ENCODE data around the gene ARHGEF19. TPM values are rescaled to one million over a fixed set of nuclear protein-coding genes. Genes with fewer than 3 reads are reported as not detected.

Gene ARHGEF19
- total RNA-seq, 1 donor from 2014 or later: 151 TPM

DNA sequence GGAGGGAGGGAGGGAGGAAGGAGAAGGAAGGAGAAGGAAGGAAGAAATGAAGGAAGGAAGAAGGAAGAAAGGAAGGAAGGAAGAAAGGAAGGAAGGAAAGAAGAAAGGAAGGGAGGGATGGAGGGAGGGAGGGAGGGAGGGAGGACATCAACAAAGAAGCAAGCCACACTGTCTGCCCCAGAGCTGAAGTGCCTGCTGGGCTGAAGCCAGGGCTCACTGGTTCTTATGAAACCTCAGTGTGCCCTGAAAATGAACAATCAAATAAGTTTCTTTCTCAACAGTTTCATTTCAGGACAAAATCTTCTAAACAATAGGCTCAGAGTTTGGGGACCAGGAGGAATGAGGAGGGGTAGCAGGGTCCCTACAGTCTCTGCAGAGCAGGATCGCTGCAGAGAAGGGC, 21.1 kb downstream of the ARHGEF19 start:
- H3K4me1 Mint-ChIP-seq (ENCODE audit: low read depth): no peaks in the 10 kb centered on the region
- no peak for DNase-seq (ENCODE audit: low spot score, unreplicated experiment)
- H3K27me3 Mint-ChIP-seq: peaks cover 10% of the 10 kb centered on the region
- TF ChIP-seq, protein P1, sequence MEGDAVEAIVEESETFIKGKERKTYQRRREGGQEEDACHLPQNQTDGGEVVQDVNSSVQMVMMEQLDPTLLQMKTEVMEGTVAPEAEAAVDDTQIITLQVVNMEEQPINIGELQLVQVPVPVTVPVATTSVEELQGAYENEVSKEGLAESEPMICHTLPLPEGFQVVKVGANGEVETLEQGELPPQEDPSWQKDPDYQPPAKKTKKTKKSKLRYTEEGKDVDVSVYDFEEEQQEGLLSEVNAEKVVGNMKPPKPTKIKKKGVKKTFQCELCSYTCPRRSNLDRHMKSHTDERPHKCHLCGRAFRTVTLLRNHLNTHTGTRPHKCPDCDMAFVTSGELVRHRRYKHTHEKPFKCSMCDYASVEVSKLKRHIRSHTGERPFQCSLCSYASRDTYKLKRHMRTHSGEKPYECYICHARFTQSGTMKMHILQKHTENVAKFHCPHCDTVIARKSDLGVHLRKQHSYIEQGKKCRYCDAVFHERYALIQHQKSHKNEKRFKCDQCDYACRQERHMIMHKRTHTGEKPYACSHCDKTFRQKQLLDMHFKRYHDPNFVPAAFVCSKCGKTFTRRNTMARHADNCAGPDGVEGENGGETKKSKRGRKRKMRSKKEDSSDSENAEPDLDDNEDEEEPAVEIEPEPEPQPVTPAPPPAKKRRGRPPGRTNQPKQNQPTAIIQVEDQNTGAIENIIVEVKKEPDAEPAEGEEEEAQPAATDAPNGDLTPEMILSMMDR (IDR thresholded peaks at IDR 0.05; ENCODE audit: unreplicated experiment): no peak
- no peaks in the 10 kb centered on the region for H3K9me3 Mint-ChIP-seq (ENCODE audit: low read depth)
- no peaks in the 10 kb centered on the region for H3K36me3 Mint-ChIP-seq (ENCODE audit: insufficient read depth)
- H3K27ac Mint-ChIP-seq: no peak overlapping the region
- H3K4me3 Mint-ChIP-seq (ENCODE audit: low read depth): no peak overlapping the region

DNA sequence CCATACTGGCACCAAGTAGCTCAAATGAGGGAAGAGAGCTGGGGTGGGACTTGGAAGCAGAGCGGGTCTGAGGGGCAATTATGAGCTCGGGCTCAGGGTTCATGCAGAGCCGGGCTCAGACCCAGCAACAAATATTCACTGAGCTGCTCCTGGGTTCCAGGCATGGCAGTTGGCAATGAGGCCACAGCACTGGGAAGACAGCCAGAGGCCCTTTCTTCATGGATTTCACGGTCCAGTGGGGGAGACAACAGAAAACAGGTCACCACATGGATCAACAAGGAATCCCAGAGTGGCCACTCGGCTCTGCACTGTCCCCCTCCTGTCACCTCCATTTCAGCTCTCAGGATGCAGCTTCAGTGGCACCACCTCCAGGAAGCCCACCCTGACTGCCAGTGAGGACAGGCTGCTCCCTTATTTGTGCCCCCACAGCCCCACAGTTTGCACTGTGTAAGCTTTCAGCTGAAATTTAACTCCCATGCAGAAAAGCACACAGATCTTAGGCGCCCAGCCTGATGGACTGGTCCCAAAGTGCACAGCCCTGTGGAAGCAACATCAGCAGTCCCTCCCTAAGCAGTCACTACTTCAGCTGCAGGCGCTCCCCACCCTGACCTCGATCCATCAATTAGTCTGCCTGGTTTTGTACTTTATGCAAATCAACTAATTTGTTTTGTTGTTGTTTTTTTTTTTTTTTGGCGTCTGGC, 22.4 kb downstream of the ARHGEF19 start:
- no peaks in the 10 kb centered on the region for H3K9me3 Mint-ChIP-seq (ENCODE audit: low read depth)
- no peak for DNase-seq (ENCODE audit: low spot score, unreplicated experiment)
- H3K4me3 Mint-ChIP-seq (ENCODE audit: low read depth): no peak overlapping the region
- H3K36me3 Mint-ChIP-seq (ENCODE audit: insufficient read depth): no peaks in the 10 kb centered on the region
- H3K27ac Mint-ChIP-seq: no peak overlapping the region
- peaks cover 10% of the 10 kb centered on the region for H3K27me3 Mint-ChIP-seq
- H3K4me1 Mint-ChIP-seq (ENCODE audit: low read depth): no peaks in the 10 kb centered on the region
- TF ChIP-seq, protein P1 (IDR thresholded peaks at IDR 0.05; ENCODE audit: unreplicated experiment): no peak

DNA sequence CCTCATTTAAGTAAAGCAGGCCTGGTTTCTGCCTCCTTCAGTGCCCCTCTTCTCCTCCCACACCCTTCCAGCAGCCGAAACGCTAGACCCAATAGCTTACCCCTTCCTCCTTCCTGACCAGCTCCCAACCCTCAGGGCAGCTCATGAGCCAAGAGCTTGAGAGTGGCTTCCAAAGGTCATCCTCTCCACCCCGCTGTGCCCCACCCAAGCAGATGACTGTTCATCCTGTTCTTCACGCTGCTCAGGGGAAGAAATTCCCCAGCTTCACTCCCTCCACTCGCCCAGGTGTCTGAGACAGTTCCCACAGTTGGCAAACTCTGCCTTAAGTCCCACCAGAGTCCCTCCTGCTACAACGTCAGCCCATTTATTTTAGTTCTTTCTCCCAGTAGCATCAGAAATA, 23.4 kb downstream of the ARHGEF19 start:
- Mint-ChIP-seq H3K4me1 (ENCODE audit: low read depth) (no peaks in the 10 kb centered on the region), H3K4me3 (ENCODE audit: low read depth) (no peak overlapping the region), H3K9me3 (ENCODE audit: low read depth) (no peaks in the 10 kb centered on the region), H3K36me3 (ENCODE audit: insufficient read depth) (no peaks in the 10 kb centered on the region), H3K27ac (no peak overlapping the region), H3K27me3 (peaks cover 10% of the 10 kb centered on the region)
- no peak for DNase-seq (ENCODE audit: low spot score, unreplicated experiment)
- TF ChIP-seq, protein P1 (IDR thresholded peaks at IDR 0.05; ENCODE audit: unreplicated experiment): no peak

DNA sequence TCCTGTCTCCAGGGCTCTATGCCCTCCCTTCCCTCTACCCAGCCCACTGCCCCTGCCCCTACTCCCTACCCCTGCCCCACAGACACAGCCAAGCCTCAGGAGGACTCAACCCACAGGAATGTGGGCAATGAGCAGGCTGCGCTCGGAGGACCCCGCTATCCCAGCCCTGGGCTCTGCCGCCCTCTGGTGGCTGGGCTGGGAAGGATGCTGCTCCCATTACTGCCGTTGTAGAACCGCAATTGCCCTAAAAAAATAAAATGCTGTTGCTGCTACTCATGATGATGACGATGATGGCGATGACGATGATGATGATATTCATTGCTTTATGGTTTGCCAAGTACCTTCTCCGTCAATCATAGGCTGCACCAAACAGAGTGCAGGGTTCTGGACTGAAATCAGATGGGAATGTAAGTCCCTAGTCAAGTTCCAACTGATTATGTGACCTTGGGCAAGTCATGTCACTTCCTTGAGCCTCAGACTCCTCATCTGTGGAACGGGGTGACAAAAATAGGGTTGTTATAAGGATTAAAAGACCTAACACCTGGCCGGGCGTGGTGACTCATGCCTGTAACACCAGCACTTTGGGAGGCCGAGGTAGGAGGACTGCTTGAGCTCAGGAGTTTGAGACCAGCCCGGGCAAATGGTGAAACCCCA, 24.6 kb downstream of the ARHGEF19 start:
- peak; percentile 79 for DNase-seq (ENCODE audit: low spot score, unreplicated experiment)
- Mint-ChIP-seq H3K27me3 (peaks cover 10% of the 10 kb centered on the region), H3K4me1 (ENCODE audit: low read depth) (peaks cover 3% of the 10 kb centered on the region), H3K36me3 (ENCODE audit: insufficient read depth) (no peaks in the 10 kb centered on the region), H3K9me3 (ENCODE audit: low read depth) (no peaks in the 10 kb centered on the region), H3K4me3 (ENCODE audit: low read depth) (no peak overlapping the region), H3K27ac (no peak overlapping the region)
- TF ChIP-seq, protein P1 (IDR thresholded peaks at IDR 0.05; ENCODE audit: unreplicated experiment): peak; percentile 96

DNA sequence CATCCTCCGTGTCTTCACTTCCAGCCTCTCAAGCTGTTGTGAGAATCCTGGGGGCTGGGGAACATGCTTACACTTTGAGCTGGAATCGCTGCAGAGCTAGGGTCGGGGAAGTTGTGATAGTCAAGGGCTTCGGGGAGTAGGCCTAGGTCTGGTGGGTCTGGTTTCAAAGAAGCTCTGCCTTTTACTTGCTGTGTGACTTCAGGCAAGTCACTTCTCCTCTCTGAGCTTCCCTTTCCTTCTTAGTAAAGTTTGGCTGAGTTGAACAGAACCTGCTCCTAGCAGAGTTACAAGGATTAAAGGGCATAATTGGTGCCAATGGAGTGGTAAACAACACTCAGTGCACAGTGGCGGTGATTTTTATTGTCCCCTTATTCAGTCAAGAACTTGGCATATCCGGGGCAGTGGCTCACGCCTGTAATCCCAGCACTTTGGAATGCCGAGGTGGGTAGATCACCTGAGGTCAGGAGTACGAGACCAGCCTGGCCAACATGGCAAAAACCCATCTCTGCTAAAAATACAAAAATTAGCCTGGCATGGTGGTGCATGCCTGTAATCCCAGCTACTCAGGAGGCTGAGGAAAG, 25.7 kb downstream of the ARHGEF19 start:
- H3K9me3 Mint-ChIP-seq (ENCODE audit: low read depth): no peaks in the 10 kb centered on the region
- no peak overlapping the region for H3K27ac Mint-ChIP-seq
- peaks cover 10% of the 10 kb centered on the region for H3K27me3 Mint-ChIP-seq
- no peaks in the 10 kb centered on the region for H3K36me3 Mint-ChIP-seq (ENCODE audit: insufficient read depth)
- DNase-seq (ENCODE audit: low spot score, unreplicated experiment): no peak
- TF ChIP-seq, protein P1 (IDR thresholded peaks at IDR 0.05; ENCODE audit: unreplicated experiment): no peak
- peaks cover 9% of the 10 kb centered on the region for H3K4me1 Mint-ChIP-seq (ENCODE audit: low read depth)
- no peak overlapping the region for H3K4me3 Mint-ChIP-seq (ENCODE audit: low read depth)
